Vagina (tissue), 2 donors: ENCODE measurements around the gene PRKCG. TPM values are rescaled to one million over a fixed set of nuclear protein-coding genes. Genes with fewer than 3 reads are reported as not detected.

Experiments
- DNase-seq, 2 donors: peaks; one replicate each; pipeline ENCODE4 v3.0.0-alpha.2; 2017; ENCODE audit errors: extremely low spot score in 2 of 2
- H3K27ac ChIP-seq: fragments of 200-600 bp; sonication (generic); one replicate; pipeline ENCODE4 v1.5.1; 2019
- H3K27me3 ChIP-seq: fragments of 200-600 bp; sonication (generic); one replicate; pipeline ENCODE4 v1.5.1; 2019
- H3K36me3 ChIP-seq, 2 donors: fragments of 200-600 bp; sonication (generic); one replicate each; pipeline ENCODE4 v1.5.1; 2017 to 2019
- H3K4me1 ChIP-seq: fragments of 200-600 bp; sonication (generic); one replicate; pipeline ENCODE4 v1.5.1; 2019
- H3K4me3 ChIP-seq, 2 donors: fragments of 200-600 bp; sonication (generic); 1 replicate in 1 of 2; 2 replicates in 1 of 2; pipeline ENCODE4 v1.5.1; 2016 to 2019
- H3K9me3 ChIP-seq: fragments of 200-600 bp; sonication (generic); one replicate; pipeline ENCODE4 v1.5.1; 2019
- POLR2A ChIP-seq, 2 donors: fragments of 450-650 bp; IDR thresholded peaks; one replicate each; pipeline ENCODE4 v1.6.1; 2017; ENCODE audit warnings: antibody characterized with exemption in 2 of 2, mild to moderate bottlenecking in 2 of 2, moderate library complexity in 2 of 2
- POLR2AphosphoS5 ChIP-seq, 2 donors: sonication (generic); formaldehyde crosslinking; IDR thresholded peaks; one replicate each; pipeline ENCODE4 v1.9.0; 2017; ENCODE audit warnings: antibody characterized with exemption in 2 of 2, mild to moderate bottlenecking in 2 of 2, low read depth in 1 of 2; ENCODE audit not compliant: insufficient read depth in 1 of 2
- intact Hi-C: fragments of 100-400 bp; cut with DNase I; formaldehyde crosslinking; loops from one replicate; pipeline ENCODE4 v1.15.1; 2023
- total RNA-seq: library from RNA; depleted of rRNA; stranded (reverse); fragments of >200 nt; gene quantifications from one replicate; pipeline ENCODE4 v1.2.3, GENCODE V29; 2016
- TF ChIP-seq, protein P1 (sequence below), 3 experiments: fragments of 450-650 bp in 2 of 3; fragments of 200-600 bp in 1 of 3; sonication (generic) in 1 of 3; IDR thresholded peaks; one replicate each; pipeline ENCODE4 v1.5.1; 2017 to 2019; ENCODE audit warnings: antibody characterized with exemption in 3 of 3, mild to moderate bottlenecking in 2 of 3, moderate library complexity in 2 of 3

Gene PRKCG
- total RNA-seq, 1 donor from 2014 or later: not detected

- TF ChIP-seq, protein P1, sequence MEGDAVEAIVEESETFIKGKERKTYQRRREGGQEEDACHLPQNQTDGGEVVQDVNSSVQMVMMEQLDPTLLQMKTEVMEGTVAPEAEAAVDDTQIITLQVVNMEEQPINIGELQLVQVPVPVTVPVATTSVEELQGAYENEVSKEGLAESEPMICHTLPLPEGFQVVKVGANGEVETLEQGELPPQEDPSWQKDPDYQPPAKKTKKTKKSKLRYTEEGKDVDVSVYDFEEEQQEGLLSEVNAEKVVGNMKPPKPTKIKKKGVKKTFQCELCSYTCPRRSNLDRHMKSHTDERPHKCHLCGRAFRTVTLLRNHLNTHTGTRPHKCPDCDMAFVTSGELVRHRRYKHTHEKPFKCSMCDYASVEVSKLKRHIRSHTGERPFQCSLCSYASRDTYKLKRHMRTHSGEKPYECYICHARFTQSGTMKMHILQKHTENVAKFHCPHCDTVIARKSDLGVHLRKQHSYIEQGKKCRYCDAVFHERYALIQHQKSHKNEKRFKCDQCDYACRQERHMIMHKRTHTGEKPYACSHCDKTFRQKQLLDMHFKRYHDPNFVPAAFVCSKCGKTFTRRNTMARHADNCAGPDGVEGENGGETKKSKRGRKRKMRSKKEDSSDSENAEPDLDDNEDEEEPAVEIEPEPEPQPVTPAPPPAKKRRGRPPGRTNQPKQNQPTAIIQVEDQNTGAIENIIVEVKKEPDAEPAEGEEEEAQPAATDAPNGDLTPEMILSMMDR (IDR thresholded peaks at IDR 0.05): no peak
- TF ChIP-seq POLR2A (IDR thresholded peaks at IDR 0.05) (no peak), POLR2AphosphoS5 (IDR thresholded peaks at IDR 0.05; ENCODE audit: insufficient read depth in 1 of 2, low read depth in 1 of 2) (no peak)
- peaks cover 25% of the 10 kb centered on the region for H3K4me1 ChIP-seq
- H3K9me3 ChIP-seq: no peaks in the 10 kb centered on the region
- no peak for DNase-seq
- H3K4me3 ChIP-seq: no peak overlapping the region
- no peak overlapping the region for H3K27ac ChIP-seq
- intact Hi-C loops: no loop called here
- no peaks in the 10 kb centered on the region for H3K36me3 ChIP-seq
- H3K27me3 ChIP-seq: peaks cover 10% of the 10 kb centered on the region
These were observed 1.7 kb downstream of the PRKCG start for GRCh38 chr19:53883741-53884140.

- Histone ChIP-seq H3K36me3 (no peaks in the 10 kb centered on the region), H3K27ac (no peak overlapping the region), H3K4me3 (no peak overlapping the region), H3K4me1 (peaks cover 21% of the 10 kb centered on the region), H3K27me3 (peaks cover 10% of the 10 kb centered on the region), H3K9me3 (no peaks in the 10 kb centered on the region)
- no peak for DNase-seq
- TF ChIP-seq, protein P1 (IDR thresholded peaks at IDR 0.05): no peak
- TF ChIP-seq POLR2AphosphoS5 (IDR thresholded peaks at IDR 0.05; ENCODE audit: insufficient read depth in 1 of 2, low read depth in 1 of 2): no peak
- TF ChIP-seq POLR2A (IDR thresholded peaks at IDR 0.05): no peak
- intact Hi-C loops: no loop called here
These were observed 2.3 kb downstream of the PRKCG start for GRCh38 chr19:53884256-53884655.

DNA sequence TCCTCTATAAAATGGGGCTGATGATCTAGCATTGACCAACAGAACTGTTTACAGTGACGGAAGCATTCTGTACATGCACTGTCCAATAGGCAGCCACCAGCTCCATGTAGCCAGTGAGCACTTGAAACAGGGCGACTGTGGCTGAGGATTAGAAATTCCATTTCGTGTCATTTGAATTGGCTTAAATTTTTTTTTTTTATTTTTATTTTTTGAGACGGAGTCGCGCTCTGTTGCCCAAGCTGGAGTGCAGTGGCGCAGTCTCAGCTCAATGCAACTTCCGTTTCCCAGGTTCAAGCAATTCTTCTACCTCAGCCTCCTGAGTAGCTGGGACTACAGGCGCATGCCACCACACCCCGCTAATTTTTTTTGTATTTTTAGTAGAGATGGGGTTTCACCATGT lies 3.0 kb downstream of the PRKCG start:
- H3K36me3 ChIP-seq: no peaks in the 10 kb centered on the region

GRCh38 chr19:53892301-53892980 lies 10.4 kb downstream of the PRKCG start:
- Histone ChIP-seq H3K4me3 (no peak overlapping the region), H3K27ac (no peak overlapping the region), H3K27me3 (no peaks in the 10 kb centered on the region), H3K9me3 (no peaks in the 10 kb centered on the region), H3K4me1 (no peaks in the 10 kb centered on the region), H3K36me3 (no peaks in the 10 kb centered on the region)
- no peak for DNase-seq
- TF ChIP-seq POLR2AphosphoS5 (IDR thresholded peaks at IDR 0.05; ENCODE audit: insufficient read depth in 1 of 2, low read depth in 1 of 2): no peak
- TF ChIP-seq, protein P1 (IDR thresholded peaks at IDR 0.05): no peak
- no peak for TF ChIP-seq POLR2A (IDR thresholded peaks at IDR 0.05)
- intact Hi-C loops: no loop called here

More for the DNA sequence above, 3.0 kb downstream of the PRKCG start:
- Histone ChIP-seq H3K27me3 (peaks cover 10% of the 10 kb centered on the region), H3K4me1 (peaks cover 15% of the 10 kb centered on the region), H3K27ac (no peak overlapping the region), H3K4me3 (no peak overlapping the region), H3K9me3 (no peaks in the 10 kb centered on the region)
- no peak for DNase-seq
- intact Hi-C loops: no loop called here
- no peak for TF ChIP-seq POLR2A (IDR thresholded peaks at IDR 0.05)
- TF ChIP-seq, protein P1 (IDR thresholded peaks at IDR 0.05): no peak
- TF ChIP-seq POLR2AphosphoS5 (IDR thresholded peaks at IDR 0.05; ENCODE audit: insufficient read depth in 1 of 2, low read depth in 1 of 2): no peak

GRCh38 chr19:53892981-53893325 lies 11.0 kb downstream of the PRKCG start:
- H3K4me3 ChIP-seq: no peak overlapping the region
- H3K4me1 ChIP-seq: no peaks in the 10 kb centered on the region
- no peak overlapping the region for H3K27ac ChIP-seq
- H3K27me3 ChIP-seq: no peaks in the 10 kb centered on the region
- H3K9me3 ChIP-seq: no peaks in the 10 kb centered on the region
- intact Hi-C loops: no loop called here
- TF ChIP-seq POLR2A (IDR thresholded peaks at IDR 0.05): no peak
- no peak for DNase-seq
- no peaks in the 10 kb centered on the region for H3K36me3 ChIP-seq
